ENCODE measurements around the gene FCRL5.
"Not testable (repeated sequence)": the region's sequence is repeated elsewhere in the genome, so short reads cannot be mapped to it uniquely, and the experiment has no call there.

- not testable (repeated sequence) for TF ChIP-seq POLR2A (IDR thresholded peaks at IDR 0.05)
- TF ChIP-seq, protein P1, sequence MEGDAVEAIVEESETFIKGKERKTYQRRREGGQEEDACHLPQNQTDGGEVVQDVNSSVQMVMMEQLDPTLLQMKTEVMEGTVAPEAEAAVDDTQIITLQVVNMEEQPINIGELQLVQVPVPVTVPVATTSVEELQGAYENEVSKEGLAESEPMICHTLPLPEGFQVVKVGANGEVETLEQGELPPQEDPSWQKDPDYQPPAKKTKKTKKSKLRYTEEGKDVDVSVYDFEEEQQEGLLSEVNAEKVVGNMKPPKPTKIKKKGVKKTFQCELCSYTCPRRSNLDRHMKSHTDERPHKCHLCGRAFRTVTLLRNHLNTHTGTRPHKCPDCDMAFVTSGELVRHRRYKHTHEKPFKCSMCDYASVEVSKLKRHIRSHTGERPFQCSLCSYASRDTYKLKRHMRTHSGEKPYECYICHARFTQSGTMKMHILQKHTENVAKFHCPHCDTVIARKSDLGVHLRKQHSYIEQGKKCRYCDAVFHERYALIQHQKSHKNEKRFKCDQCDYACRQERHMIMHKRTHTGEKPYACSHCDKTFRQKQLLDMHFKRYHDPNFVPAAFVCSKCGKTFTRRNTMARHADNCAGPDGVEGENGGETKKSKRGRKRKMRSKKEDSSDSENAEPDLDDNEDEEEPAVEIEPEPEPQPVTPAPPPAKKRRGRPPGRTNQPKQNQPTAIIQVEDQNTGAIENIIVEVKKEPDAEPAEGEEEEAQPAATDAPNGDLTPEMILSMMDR (IDR thresholded peaks at IDR 0.05) = not testable (repeated sequence)
These were observed 4.2 kb downstream of the FCRL5 start for GRCh38 chr1:157548081-157548480.
